Fibroblast of upper back skin (primary cell): ENCODE data around the gene GBA2.

Source experiments
- DNase-seq: peaks from one replicate; pipeline ENCODE4 v3.0.0-alpha.2; 2013

GBA2 gene

GRCh38 chr9:35713578-35713977, 35.5 kb downstream of the GBA2 start:
- DNase-seq: no peak

GRCh38 chr9:35712762-35713400, 36.1 kb downstream of the GBA2 start:
- DNase-seq: no peak

GRCh38 chr9:35711501-35712428, 37.3 kb downstream of the GBA2 start:
- no peak for DNase-seq

- DNase-seq: no peak
Measured at GRCh38 chr9:35710818-35711500, 38.1 kb downstream of the GBA2 start.

- no peak for DNase-seq
Measured at GRCh38 chr9:35708146-35708545, 40.9 kb downstream of the GBA2 start.

- DNase-seq: no peak
Measured at GRCh38 chr9:35706951-35707350, 42.1 kb downstream of the GBA2 start.

- DNase-seq: no peak
Measured at GRCh38 chr9:35705836-35706430, 43.1 kb downstream of the GBA2 start.

GRCh38 chr9:35705372-35705771, 43.7 kb downstream of the GBA2 start:
- no peak for DNase-seq

- no peak for DNase-seq
Measured at GRCh38 chr9:35703906-35704672, 44.9 kb downstream of the GBA2 start.

GRCh38 chr9:35702696-35703095, 46.3 kb downstream of the GBA2 start:
- no peak for DNase-seq

GRCh38 chr9:35700942-35701341, 48.1 kb downstream of the GBA2 start:
- DNase-seq: no peak

GRCh38 chr9:35700031-35700430, 49.0 kb downstream of the GBA2 start:
- no peak for DNase-seq

- DNase-seq: no peak
Measured at GRCh38 chr9:35698231-35698630, 50.8 kb downstream of the GBA2 start.

GRCh38 chr9:35697486-35697885, 51.5 kb downstream of the GBA2 start:
- DNase-seq: no peak

GRCh38 chr9:35696520-35697215, 52.4 kb downstream of the GBA2 start:
- DNase-seq: peak; percentile 40

- DNase-seq: no peak
Measured at GRCh38 chr9:35695943-35696401, 53.1 kb downstream of the GBA2 start.

- peak; percentile 27 for DNase-seq
Measured at GRCh38 chr9:35691757-35692301, 57.2 kb downstream of the GBA2 start.

- DNase-seq: no peak
Measured at GRCh38 chr9:35691334-35691650, 57.7 kb downstream of the GBA2 start.

GRCh38 chr9:35690614-35691333, 58.3 kb downstream of the GBA2 start:
- peak; percentile 93 for DNase-seq

- no peak for DNase-seq
Measured at GRCh38 chr9:35690294-35690613, 58.8 kb downstream of the GBA2 start.
